HG03097 (cell line): ENCODE results near the gene SPARC.

Experiments used
- ATAC-seq: cut with Tn5 transposase; IDR thresholded peaks from one replicate; pipeline ENCODE4 v1.9.1; 2021; ENCODE audit not compliant: unreplicated experiment, low FRiP score

Gene SPARC

GRCh38 chr5:151628112-151628823 lies 58.4 kb downstream of the SPARC start:
- no peak for ATAC-seq

- no peak for ATAC-seq
Observed at GRCh38 chr5:151627650-151628049, 59.1 kb downstream of the SPARC start.

GRCh38 chr5:151625285-151625684 lies 61.4 kb downstream of the SPARC start:
- ATAC-seq = no peak

- ATAC-seq = no peak
Observed at GRCh38 chr5:151624476-151624875, 62.2 kb downstream of the SPARC start.

GRCh38 chr5:151622367-151623088 lies 64.2 kb downstream of the SPARC start:
- ATAC-seq = no peak

- ATAC-seq = no peak
Observed at GRCh38 chr5:151620461-151620840, 66.3 kb downstream of the SPARC start.

GRCh38 chr5:151619812-151620460 lies 66.8 kb downstream of the SPARC start:
- no peak for ATAC-seq

- ATAC-seq = no peak
Observed at GRCh38 chr5:151618907-151619306, 67.8 kb downstream of the SPARC start.

GRCh38 chr5:151617841-151618710 lies 68.6 kb downstream of the SPARC start:
- ATAC-seq = no peak

- no peak for ATAC-seq
Observed at GRCh38 chr5:151617383-151617840, 69.3 kb downstream of the SPARC start.

GRCh38 chr5:151615431-151615830 lies 71.3 kb downstream of the SPARC start:
- ATAC-seq = no peak

- ATAC-seq = no peak
Observed at GRCh38 chr5:151614565-151614964, 72.2 kb downstream of the SPARC start.

GRCh38 chr5:151612689-151613427 lies 73.9 kb downstream of the SPARC start:
- no peak for ATAC-seq

- ATAC-seq = no peak
Observed at GRCh38 chr5:151611127-151611775, 75.5 kb downstream of the SPARC start.
